Colonic mucosa (tissue), 4 donors: ENCODE results near the gene CMIP. TPM values are rescaled to one million over a fixed set of nuclear protein-coding genes. Genes with fewer than 3 reads are reported as not detected.

Source experiments
- DNase-seq: peaks from one replicate; pipeline ENCODE4 v3.0.0-alpha.2; 2020
- H3K27ac ChIP-seq: fragments of 200-600 bp; one replicate; pipeline ENCODE4 v1.8.0; 2021
- H3K27me3 ChIP-seq: fragments of 200-600 bp; one replicate; pipeline ENCODE4 v1.8.0; 2021
- H3K36me3 ChIP-seq: fragments of 200-600 bp; one replicate; pipeline ENCODE4 v1.8.0; 2021
- H3K4me1 ChIP-seq: fragments of 200-600 bp; one replicate; pipeline ENCODE4 v1.8.0; 2021; ENCODE audit warnings: mild to moderate bottlenecking
- H3K4me3 ChIP-seq: fragments of 200-600 bp; one replicate; pipeline ENCODE4 v1.8.0; 2021
- H3K9ac ChIP-seq, 2 donors: one replicate each; pipeline ENCODE4 v1.7.0; 2013; ENCODE audit warnings: control low read depth in 2 of 2, low read depth in 2 of 2, low read length in 2 of 2
- H3K9me3 ChIP-seq: fragments of 200-600 bp; one replicate; pipeline ENCODE4 v1.8.0; 2021
- intact Hi-C: fragments of 100-400 bp; cut with DNase I; formaldehyde crosslinking; loops from one replicate; pipeline ENCODE4 v1.14.1; 2022
- total RNA-seq, 2 donors: library from RNA; stranded (reverse); fragmentation: NEBNext Ultra II Directional in 1 of 2; extraction: Animal tissue kit (Norgen Biotek cat#: 25700) in 1 of 2; gene quantifications; one replicate each; pipeline ENCODE4 v1.2.1, GENCODE V29; 2021
- TF ChIP-seq, protein P1 (sequence below): fragments of 200-600 bp; IDR thresholded peaks from one replicate; pipeline ENCODE4 v1.8.0; 2022; ENCODE audit warnings: antibody characterized with exemption, mild to moderate bottlenecking
- donor health status: healthy.
- donor health status: DM: no; HTN: no; CAD: no.
- donor health status: DM: no; HTN: no; CAD: no.

Gene CMIP
- total RNA-seq, 2 donors from 2014 or later, result 83.4 to 107 TPM

DNA sequence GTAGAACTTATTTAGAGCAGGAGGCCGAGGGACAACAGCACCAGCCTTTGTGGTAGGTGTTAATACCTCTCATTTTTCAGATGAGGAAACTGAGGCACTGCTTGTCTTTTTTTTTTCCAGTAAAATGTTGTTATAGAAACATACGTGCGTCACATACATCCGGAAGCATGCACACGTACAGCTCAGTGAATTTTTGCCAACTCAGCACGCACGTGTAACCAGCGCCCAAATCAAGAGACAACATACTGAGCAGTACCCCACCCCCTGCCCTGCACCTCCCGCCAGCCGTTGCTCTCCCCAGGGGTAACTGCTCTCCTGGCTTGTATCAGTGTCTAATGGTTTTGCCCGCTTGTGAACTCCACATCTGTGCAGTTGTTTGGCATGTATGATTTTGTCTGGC is 92.0 kb downstream of the CMIP start:
- H3K4me1 ChIP-seq, result peaks cover 8% of the 10 kb centered on the region
- no peak for DNase-seq
- no peaks in the 10 kb centered on the region for H3K36me3 ChIP-seq
- intact Hi-C loops, result no loop called here
- H3K4me3 ChIP-seq, result no peak overlapping the region
- no peak overlapping the region for H3K27ac ChIP-seq
- TF ChIP-seq, protein P1, sequence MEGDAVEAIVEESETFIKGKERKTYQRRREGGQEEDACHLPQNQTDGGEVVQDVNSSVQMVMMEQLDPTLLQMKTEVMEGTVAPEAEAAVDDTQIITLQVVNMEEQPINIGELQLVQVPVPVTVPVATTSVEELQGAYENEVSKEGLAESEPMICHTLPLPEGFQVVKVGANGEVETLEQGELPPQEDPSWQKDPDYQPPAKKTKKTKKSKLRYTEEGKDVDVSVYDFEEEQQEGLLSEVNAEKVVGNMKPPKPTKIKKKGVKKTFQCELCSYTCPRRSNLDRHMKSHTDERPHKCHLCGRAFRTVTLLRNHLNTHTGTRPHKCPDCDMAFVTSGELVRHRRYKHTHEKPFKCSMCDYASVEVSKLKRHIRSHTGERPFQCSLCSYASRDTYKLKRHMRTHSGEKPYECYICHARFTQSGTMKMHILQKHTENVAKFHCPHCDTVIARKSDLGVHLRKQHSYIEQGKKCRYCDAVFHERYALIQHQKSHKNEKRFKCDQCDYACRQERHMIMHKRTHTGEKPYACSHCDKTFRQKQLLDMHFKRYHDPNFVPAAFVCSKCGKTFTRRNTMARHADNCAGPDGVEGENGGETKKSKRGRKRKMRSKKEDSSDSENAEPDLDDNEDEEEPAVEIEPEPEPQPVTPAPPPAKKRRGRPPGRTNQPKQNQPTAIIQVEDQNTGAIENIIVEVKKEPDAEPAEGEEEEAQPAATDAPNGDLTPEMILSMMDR, result no peak
- H3K9me3 ChIP-seq, result no peaks in the 10 kb centered on the region
- no peaks in the 10 kb centered on the region for H3K27me3 ChIP-seq
- H3K9ac ChIP-seq, result no peak overlapping the region

DNA sequence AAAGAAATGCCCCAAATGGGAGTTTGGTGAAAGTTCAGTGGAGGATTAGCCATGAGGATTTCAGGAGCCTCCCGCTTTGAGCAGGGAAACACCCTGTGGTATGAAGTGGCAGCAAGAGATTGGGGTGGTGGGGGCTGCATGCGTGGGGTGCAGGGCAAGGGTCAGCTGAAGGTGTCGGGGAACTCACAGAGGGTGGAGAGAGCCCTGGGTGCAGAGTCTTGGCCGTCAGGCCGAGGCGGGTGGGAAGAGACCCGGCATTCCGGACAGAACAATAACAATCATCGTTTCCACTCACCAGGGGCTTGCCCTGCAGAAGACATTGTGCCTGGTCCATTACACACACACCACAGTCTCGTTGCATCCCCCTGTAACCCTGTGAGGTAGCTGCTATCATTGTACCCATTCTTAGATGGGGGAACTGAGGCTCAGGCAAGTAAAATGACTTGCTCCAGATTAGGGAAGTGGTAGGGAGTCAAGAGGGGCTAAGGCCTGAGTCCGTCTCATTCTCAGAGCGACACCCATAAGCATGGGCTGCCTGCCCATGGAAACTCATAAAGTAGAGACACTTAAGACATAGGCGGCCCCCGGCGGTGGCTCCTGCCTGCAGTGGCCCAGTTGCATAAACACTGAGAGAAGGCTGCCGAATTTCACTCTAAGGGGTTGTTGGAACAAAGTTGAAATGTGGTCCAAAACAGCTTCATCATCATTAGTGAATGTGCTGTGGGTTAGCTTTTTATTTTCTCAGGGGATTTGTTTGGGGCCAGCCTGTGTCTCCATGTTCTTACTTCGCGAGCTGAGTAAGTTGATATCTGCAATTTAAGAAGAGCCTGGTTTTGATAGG is 93.3 kb downstream of the CMIP start:
- Histone ChIP-seq H3K4me1 (peaks cover 8% of the 10 kb centered on the region), H3K9me3 (no peaks in the 10 kb centered on the region), H3K27me3 (no peaks in the 10 kb centered on the region), H3K4me3 (no peak overlapping the region), H3K36me3 (no peaks in the 10 kb centered on the region), H3K9ac (no peak overlapping the region), H3K27ac (no peak overlapping the region)
- TF ChIP-seq, protein P1, result no peak
- intact Hi-C loops, result no loop called here
- no peak for DNase-seq

DNA sequence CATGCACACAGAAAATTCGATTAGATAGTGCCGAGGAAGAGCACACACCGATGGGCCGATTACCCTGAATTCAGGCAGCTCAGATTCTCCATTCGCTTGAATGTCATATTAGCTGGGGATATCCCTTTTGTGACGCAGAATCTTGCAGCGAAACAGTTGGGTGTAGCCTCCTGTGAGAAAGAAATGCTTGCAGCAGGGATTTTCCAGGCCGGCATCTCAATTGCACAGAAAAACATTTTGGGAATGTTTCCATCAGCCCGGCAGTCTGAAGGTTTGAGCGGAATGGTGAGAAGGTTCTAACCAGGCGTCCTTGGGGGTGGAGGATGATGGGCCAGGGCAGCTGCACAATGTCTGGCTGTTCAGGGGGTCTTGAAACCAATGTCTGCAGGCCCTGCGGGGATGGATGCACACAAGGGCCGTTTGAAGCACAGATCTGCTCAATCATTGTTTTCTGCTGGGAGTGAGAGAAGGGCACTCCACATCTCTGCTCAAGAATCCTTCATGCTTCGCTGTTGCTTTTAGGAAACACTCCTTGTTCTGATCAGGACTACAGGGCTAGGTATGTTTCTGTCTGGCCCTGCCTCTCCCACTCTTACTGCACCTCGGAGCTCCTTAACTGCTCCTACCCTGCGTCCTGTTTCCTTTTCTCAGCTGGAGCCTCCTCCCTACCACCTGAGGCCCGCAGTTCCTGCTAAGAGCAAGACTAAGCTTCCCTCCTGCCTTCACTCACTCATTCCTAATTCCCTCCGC is 94.6 kb downstream of the CMIP start:
- TF ChIP-seq, protein P1, result no peak
- H3K4me1 ChIP-seq, result peaks cover 8% of the 10 kb centered on the region
- no peaks in the 10 kb centered on the region for H3K27me3 ChIP-seq
- no peak overlapping the region for H3K27ac ChIP-seq
- intact Hi-C loops, result no loop called here
- no peak overlapping the region for H3K9ac ChIP-seq
- H3K36me3 ChIP-seq, result no peaks in the 10 kb centered on the region
- H3K9me3 ChIP-seq, result no peaks in the 10 kb centered on the region
- H3K4me3 ChIP-seq, result no peak overlapping the region
- DNase-seq, result no peak

DNA sequence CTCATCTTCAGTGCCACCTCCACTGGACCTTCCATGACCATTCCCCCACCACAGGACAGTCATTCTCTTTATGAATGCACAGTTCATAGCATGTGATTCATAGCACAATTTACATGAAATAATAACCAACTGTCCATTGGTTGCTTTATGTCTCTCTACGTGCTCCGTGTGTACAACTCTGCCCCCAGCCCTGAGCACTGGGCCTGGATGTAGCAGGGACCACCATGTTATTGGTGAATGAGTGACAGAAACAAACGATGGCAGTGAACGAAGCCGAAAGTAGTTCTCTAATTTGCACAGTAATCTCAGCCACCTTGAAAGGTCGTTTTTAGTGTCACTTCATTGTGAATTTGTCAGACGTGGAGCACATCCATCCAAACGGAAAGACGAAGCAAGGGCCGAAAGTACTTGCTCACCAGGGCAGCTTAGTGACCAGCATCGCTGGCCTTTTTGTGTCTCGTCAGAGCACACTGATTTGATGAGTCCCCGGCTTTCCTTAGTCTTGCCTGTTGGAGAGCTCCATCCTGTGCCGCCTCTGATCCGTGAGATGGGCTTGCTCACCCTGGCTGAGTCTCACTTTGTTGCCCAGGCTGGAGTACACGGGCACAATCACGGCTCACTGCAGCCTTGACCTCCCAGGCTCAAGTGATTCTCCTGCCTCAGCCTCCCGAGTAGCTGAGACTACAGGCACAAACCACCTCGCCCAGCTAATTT is 95.3 kb downstream of the CMIP start:
- Histone ChIP-seq H3K9ac (no peak overlapping the region), H3K9me3 (no peaks in the 10 kb centered on the region), H3K27me3 (no peaks in the 10 kb centered on the region), H3K4me3 (no peak overlapping the region), H3K27ac (no peak overlapping the region), H3K4me1 (peaks cover 12% of the 10 kb centered on the region), H3K36me3 (no peaks in the 10 kb centered on the region)
- TF ChIP-seq, protein P1, result no peak
- intact Hi-C loops, result no loop called here
- DNase-seq, result no peak

DNA sequence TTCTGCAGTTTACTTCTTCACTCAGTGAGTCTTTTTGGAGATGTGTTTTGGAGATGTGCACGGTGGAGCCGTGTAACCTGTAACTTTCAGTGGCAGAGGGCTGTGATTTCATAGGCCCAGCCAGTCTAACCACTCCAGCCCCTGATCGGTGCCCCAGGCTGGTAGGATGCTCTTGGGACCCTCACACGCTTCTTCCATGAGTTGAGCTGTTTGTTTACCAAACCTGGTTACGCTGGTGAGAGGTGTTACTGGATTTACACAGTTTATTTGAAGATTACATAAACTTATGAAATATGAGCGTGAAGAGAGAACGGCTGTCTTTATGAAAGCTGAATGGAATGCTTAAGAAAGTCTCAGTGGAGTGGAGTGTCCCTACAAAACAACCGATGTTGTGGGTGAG is 96.7 kb downstream of the CMIP start:
- Histone ChIP-seq H3K36me3 (no peaks in the 10 kb centered on the region), H3K27me3 (no peaks in the 10 kb centered on the region), H3K4me3 (no peak overlapping the region), H3K4me1 (peaks cover 12% of the 10 kb centered on the region), H3K27ac (no peak overlapping the region), H3K9me3 (no peaks in the 10 kb centered on the region), H3K9ac (no peak overlapping the region)
- intact Hi-C loops, result no loop called here
- TF ChIP-seq, protein P1, result no peak
- DNase-seq, result no peak
